Measurements from ENCODE around the gene FBXO31. TPM values are rescaled to one million over a fixed set of nuclear protein-coding genes. Genes with fewer than 3 reads are reported as not detected.

FBXO31 gene
- total and polyA plus RNA-seq, 2 of the 13 experiments (the other 11 are each of a cell fraction or from before 2014, with no cell fraction given), result 92.4 to 101 TPM

DNA sequence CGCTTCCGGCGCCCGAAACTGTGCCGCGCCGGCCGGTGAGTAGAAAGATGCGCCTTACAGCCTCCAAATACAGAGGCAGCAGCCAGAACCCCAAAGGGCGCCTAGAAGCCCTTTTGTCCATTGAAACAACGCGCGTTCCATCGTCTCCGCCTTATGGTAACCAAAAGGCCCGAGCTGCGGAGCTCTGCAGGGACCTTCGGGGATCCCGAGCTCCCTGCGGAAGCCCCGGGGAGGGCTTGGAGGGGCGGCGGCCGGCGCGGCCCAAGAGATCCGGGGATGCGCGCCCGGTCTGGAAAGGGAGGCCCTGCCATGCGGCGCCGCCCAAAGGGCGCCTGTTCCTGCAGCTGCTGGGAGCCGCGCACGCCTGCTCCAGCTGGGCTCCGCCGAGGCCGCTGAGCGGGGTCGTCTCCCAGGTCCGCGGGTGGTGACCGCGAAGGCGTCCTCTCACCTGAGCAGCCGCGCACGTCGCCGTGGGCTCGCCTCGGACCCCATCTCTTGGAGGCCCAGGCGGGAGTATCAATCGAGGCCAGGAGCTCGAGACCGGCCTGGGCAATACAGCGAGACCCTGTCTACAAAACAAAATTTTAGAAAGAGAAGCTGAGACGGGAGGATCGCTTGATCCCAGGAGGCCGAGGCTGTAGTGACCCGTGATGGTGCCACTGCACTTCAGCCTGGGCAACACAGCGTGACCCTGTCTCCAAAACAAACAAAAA, 742 bp upstream of the FBXO31 start (continued):
- TF ChIP-seq, protein P1, sequence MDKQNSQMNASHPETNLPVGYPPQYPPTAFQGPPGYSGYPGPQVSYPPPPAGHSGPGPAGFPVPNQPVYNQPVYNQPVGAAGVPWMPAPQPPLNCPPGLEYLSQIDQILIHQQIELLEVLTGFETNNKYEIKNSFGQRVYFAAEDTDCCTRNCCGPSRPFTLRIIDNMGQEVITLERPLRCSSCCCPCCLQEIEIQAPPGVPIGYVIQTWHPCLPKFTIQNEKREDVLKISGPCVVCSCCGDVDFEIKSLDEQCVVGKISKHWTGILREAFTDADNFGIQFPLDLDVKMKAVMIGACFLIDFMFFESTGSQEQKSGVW (CRISPR knock-in tag; IDR thresholded peaks at IDR 0.05; ENCODE audit: borderline replicate concordance), result no peak
- TF ChIP-seq ZBTB38 (CRISPR knock-in tag; IDR thresholded peaks at IDR 0.05) (peak; percentile 28; the same call in 1 of the 2 replicates), ZNF24 (IDR thresholded peaks at IDR 0.05) (no peak; the same call in 1 of the 2 replicates), ZNF350 (CRISPR knock-in tag; IDR thresholded peaks at IDR 0.05; ENCODE audit: borderline replicate concordance, low read depth) (peak; percentile 97), U2AF2 (IDR thresholded peaks at IDR 0.05; ENCODE audit: low read depth, low read length) (no peak), ZNF274 (CRISPR knock-in tag; IDR thresholded peaks at IDR 0.05) (no peak; the same call in 1 of the 2 replicates), ZBTB42 (CRISPR knock-in tag; IDR thresholded peaks at IDR 0.05) (no peak), RCOR2 (CRISPR knock-in tag; IDR thresholded peaks at IDR 0.05) (peak; percentile 90), SATB2 (CRISPR knock-in tag; IDR thresholded peaks at IDR 0.05) (no peak), PITX1 (CRISPR knock-in tag; IDR thresholded peaks at IDR 0.05) (peak; percentile 77), TCF7 (IDR thresholded peaks at IDR 0.05; ENCODE audit: low read depth) (0 out of 2 replicates have a peak, but pooled peaks have one; percentile 15), ZNF160 (CRISPR knock-in tag; IDR thresholded peaks at IDR 0.05) (no peak), GTF2F1 (IDR thresholded peaks at IDR 0.05; ENCODE audit: low read length) (no peak), ZNF563 (CRISPR knock-in tag; IDR thresholded peaks at IDR 0.05) (peak; percentile 78; the same call in 1 of the 2 replicates)
- TF ChIP-seq, protein P2, sequence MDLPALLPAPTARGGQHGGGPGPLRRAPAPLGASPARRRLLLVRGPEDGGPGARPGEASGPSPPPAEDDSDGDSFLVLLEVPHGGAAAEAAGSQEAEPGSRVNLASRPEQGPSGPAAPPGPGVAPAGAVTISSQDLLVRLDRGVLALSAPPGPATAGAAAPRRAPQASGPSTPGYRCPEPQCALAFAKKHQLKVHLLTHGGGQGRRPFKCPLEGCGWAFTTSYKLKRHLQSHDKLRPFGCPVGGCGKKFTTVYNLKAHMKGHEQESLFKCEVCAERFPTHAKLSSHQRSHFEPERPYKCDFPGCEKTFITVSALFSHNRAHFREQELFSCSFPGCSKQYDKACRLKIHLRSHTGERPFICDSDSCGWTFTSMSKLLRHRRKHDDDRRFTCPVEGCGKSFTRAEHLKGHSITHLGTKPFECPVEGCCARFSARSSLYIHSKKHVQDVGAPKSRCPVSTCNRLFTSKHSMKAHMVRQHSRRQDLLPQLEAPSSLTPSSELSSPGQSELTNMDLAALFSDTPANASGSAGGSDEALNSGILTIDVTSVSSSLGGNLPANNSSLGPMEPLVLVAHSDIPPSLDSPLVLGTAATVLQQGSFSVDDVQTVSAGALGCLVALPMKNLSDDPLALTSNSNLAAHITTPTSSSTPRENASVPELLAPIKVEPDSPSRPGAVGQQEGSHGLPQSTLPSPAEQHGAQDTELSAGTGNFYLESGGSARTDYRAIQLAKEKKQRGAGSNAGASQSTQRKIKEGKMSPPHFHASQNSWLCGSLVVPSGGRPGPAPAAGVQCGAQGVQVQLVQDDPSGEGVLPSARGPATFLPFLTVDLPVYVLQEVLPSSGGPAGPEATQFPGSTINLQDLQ (CRISPR knock-in tag; IDR thresholded peaks at IDR 0.05), result no peak
- TF ChIP-seq, protein P3, sequence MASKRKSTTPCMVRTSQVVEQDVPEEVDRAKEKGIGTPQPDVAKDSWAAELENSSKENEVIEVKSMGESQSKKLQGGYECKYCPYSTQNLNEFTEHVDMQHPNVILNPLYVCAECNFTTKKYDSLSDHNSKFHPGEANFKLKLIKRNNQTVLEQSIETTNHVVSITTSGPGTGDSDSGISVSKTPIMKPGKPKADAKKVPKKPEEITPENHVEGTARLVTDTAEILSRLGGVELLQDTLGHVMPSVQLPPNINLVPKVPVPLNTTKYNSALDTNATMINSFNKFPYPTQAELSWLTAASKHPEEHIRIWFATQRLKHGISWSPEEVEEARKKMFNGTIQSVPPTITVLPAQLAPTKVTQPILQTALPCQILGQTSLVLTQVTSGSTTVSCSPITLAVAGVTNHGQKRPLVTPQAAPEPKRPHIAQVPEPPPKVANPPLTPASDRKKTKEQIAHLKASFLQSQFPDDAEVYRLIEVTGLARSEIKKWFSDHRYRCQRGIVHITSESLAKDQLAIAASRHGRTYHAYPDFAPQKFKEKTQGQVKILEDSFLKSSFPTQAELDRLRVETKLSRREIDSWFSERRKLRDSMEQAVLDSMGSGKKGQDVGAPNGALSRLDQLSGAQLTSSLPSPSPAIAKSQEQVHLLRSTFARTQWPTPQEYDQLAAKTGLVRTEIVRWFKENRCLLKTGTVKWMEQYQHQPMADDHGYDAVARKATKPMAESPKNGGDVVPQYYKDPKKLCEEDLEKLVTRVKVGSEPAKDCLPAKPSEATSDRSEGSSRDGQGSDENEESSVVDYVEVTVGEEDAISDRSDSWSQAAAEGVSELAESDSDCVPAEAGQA (IDR thresholded peaks at IDR 0.05; ENCODE audit: low read depth), result no peak
- TF ChIP-seq, protein P3 (CRISPR knock-in tag; IDR thresholded peaks at IDR 0.05; ENCODE audit: borderline replicate concordance), result no peak; the same call in 1 of the 2 replicates
- TF ChIP-seq, protein P4, sequence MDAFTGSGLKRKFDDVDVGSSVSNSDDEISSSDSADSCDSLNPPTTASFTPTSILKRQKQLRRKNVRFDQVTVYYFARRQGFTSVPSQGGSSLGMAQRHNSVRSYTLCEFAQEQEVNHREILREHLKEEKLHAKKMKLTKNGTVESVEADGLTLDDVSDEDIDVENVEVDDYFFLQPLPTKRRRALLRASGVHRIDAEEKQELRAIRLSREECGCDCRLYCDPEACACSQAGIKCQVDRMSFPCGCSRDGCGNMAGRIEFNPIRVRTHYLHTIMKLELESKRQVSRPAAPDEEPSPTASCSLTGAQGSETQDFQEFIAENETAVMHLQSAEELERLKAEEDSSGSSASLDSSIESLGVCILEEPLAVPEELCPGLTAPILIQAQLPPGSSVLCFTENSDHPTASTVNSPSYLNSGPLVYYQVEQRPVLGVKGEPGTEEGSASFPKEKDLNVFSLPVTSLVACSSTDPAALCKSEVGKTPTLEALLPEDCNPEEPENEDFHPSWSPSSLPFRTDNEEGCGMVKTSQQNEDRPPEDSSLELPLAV (CRISPR knock-in tag; conservative IDR thresholded peaks at IDR 0.05; ENCODE audit: low read depth), result no peak

Data from HepG2 (cell line).